ENCODE measurements around the gene NR2C2.

The NR2C2 gene

DNA sequence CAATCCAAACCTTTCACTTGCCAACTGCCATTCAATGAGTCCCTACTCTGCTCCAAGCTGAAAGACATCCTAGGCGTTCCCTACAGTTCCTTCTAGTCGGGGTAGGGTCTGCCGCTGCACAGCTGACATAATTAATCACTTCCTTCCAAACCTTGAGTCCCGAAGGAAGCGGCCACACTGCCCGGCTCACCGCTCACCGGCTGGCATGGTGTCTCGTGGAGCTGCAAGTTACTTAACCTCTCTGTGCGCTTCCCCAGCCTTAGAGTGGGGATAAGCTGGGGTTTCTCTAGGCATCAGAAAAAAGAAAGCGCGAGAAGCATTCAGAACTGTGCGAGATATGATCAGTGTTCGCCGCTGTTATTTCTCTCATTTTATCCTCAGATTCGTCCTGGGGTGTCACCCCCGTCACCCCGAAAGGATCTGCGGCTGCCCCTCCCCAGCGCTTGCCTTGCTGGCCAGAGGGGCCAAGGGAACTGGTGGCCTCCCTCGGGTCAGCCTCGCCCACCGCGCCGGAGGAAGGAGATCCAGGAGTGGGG is 117.0 kb downstream of the NR2C2 start:
- no peak for DNase-seq (ENCODE audit: low read depth in 2 of 2)

DNA sequence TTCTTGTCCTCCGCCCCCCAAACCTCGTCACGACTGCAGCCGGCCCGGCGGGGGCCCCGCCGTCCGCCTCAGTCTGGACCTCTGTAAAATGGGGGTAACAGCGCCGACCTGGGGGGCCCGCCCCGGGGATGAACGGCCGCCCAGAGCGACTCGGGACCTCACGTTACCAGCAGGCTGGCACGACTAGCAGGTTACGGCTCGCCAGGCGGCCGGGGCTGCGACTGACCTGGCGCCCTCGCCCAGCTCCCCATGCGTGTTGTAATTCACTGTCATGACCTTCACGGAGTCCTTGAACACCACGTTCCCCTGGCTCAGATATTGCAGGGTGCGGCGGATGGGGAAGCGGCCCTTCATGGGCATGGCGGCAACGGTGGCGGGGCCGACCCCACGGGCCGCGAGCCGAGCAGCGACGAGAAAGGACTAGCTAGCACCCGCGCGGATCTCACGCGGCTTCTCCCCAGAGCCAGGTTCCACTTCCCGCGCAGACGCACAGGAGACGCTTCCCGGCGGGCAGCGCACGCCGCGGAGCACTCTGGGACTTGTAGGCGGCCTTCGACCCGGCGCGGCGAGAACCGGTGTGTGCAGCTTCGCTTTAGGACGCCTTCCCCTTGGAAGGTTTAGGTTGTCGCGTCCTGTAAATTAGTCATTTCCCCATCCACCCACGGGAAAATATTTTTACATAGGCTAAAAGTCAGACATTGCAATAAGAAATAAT is 117.6 kb downstream of the NR2C2 start, which contains the start of gene MRPS25:
Gene MRPS25 (minus strand): TSS at position 481 of the 715 bp plus-strand sequence. CDS start 121 bp downstream, at position 360.
- peak; percentile 72 for DNase-seq (ENCODE audit: low read depth in 2 of 2)

DNA sequence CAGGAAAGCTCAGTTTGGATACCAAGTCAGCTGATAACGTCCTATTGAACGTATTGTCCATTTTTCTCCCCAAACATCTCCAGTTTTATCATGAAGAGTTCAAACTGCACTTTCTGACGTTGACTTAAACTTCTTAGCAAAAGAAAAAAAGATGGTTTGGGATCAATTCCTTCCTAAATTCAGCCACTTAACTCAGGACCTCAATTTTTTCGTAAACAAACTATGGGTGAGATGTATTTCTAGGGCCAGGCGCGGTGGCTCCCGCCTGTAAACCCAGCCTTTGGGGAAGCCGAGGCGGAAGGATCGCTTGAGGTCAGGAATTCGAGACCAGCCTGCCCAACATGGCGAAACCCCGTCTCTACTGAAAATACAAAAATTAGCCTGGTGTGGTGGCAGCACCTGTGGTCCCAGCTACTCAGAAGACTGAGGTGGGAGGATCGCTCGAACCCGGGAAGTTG is 118.2 kb downstream of the NR2C2 start:
- no peak for DNase-seq (ENCODE audit: low read depth in 2 of 2)

DNA sequence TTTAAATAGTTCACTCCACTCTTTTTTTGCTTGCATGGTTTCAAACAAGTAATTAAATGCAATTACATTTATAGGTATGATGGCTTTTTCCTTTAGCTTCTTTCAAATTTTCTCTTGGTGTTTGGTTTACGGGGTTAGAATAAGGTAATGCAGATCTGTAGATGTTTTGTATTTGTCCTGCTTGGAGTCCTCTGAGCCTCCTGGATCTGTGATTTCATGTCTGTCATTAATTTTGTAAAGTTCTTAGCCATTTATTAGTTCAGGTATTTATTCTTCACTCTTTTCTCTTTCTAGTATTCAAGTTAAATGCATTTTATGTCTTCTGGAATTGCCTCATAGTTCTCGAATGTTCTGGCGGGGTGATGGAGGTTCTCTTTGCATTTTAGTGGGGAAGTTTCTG is 119.1 kb downstream of the NR2C2 start:
- DNase-seq (ENCODE audit: low read depth in 2 of 2): no peak

DNA sequence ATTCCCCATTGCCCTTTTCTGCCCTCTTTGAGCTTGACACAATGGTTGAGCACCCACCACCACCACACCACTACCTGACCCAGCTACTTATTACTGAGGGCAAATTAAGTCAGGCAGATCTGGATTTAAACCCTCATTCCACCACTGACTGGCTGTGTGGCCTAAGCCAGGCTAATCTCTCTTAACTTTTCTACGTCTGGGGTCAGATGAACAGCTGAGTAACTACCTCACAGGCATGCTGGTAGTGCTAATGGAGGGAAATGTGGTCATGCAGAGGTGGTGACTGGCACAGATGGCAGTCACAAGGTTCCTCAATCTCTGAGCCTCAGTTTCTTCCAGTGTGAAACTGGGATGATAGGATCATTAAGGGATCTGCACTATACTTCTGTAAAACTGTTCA is 122.1 kb downstream of the NR2C2 start:
- DNase-seq (ENCODE audit: low read depth in 2 of 2): no peak

DNA sequence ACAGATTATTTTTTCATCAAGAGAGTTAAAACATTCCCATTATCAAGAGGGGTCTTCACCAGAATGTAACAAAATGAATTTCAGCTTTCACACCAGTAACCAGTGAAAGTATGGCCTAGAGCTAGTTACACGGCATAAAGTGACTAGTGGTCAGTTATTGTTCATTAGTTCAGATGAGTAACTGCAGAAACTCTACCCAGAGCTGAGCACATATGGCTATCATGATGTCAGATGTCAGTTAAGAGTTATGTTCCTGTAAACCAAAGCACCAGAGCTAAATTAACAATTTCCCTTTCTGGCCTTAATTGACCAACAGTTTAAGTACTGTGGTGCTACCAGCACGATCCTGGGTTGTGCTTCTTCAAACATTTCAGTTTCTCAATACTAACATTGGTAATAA is 124.3 kb downstream of the NR2C2 start:
- no peak for DNase-seq (ENCODE audit: low read depth in 2 of 2)

DNA sequence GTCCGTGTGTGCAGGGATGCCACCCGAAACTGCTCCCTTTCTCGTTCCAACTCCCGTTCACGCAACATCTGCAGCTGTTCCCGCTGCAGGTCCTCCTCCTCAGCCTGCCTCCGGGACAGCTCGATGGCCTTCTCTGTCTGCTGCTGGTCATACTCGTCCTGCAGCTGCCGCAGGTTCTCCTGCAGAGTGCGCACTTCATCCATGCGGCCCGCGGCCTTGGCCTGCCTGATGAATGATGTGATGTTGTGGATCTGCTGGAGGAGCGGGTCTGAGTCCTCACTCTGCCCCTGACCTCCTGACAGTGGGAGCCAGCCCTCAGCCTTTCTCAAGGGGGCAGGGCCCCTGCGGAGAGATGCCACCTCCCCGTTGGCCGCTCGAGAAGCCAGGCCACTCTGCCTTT is 127.1 kb downstream of the NR2C2 start:
- no peak for DNase-seq (ENCODE audit: low read depth in 2 of 2)

DNA sequence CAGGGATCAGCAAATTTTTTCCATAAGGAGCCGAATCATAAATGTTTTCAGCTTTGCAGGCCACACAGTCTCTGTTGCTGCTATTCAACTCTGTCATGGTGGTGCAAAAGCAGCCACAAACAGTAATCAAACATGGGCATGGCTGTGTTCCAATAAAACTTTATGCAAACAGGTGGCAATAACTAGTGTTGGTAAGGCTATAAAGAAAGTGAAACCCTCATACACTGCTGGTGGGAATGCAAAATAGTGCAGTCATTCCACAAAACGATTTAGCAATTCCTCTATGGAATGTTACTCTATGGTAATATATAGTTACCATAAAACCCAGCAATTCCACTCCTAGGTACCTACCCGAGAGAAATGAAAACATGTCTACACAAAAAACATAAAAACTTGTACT is 131.7 kb downstream of the NR2C2 start:
- DNase-seq (ENCODE audit: low read depth in 2 of 2): no peak

DNA sequence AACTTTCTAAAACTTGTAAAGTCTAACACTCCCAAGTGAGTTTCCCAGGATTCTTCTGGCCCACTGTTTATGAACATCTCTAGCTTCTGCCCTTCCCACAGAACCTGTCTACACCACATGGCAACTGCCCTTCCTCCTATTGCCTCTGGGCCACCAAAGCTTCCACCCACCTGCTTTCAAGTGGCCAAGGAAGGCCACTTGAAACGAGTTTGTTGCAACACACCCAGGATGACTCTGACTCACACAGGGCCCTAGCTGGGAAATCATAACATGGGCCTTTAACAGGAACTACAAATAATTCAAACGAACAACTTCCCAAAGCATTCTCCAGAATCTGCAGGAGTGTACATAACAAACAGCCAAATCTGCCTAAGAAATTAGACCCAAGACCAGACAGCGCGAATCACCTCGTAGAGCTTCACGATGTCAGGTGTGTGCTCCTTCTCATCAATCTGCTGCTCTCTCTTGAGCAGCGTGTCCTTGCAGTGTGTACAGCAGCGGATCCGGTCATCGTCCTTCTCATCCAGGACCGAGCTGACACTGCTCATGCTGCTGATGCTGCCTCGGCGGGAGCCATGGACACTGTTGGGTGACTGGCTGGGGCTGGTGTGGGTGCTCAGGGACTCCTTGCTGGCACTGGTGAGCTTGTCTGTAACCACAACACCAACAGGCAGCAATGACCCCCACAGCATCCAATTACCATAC is 134.7 kb downstream of the NR2C2 start:
- DNase-seq (ENCODE audit: low read depth in 2 of 2): no peak

DNA sequence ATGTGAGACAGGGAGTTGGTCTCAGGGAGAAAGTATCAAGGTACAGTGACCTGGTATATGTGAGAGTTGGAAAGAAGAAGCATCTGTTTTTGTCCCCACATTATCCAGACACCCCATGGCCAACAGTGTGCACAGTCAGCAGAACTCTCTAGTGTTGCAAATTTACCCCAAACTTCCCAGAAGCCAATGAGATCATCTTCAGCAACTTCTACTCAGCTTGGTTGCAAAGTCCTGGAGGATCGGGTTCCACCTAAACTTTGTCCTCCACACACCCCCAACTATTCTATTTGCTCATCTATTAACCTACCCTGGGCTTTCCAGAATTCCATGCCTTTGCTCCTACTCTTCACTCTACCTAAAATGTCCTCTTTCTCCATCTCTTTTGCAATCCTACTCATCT is 135.9 kb downstream of the NR2C2 start:
- DNase-seq (ENCODE audit: low read depth in 2 of 2): no peak

DNA sequence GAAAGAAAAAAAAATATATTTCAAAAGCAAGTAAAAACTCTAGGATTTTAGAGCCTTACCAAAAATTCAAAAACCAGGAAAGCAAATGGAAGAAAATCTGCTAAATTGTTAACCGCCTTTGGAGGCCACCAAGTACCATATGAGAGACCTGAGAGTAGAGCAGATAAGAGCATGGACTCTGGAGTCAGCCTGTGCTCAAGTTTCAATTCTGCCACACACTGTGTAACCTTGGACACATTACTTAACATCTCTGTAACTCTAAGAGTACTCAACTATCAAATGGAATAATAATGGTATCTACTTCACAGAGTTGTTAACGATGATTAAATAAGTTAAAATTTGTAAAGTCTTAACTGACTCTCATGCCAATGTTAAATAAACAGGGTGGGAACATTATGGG is 138.9 kb downstream of the NR2C2 start:
- no peak for DNase-seq (ENCODE audit: low read depth in 2 of 2)

DNA sequence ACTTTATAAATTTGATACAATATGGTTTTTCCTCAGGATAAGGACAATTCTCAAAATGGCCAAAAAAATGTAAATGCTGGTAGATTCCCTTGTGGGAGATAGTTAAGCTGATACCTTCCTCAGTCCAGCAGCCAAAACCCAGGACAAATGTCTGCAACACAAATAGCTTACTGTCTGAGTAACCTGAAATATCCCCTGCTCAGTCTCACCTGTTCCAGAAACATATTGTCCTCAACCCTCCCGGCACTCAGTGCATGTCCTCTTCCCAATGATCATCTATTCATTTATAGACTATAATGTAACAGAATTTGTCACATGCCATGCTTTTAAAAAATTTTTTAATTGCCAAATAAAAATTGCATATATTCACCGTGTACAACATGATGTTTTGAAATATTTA is 139.3 kb downstream of the NR2C2 start:
- no peak for DNase-seq (ENCODE audit: low read depth in 2 of 2)

DNA sequence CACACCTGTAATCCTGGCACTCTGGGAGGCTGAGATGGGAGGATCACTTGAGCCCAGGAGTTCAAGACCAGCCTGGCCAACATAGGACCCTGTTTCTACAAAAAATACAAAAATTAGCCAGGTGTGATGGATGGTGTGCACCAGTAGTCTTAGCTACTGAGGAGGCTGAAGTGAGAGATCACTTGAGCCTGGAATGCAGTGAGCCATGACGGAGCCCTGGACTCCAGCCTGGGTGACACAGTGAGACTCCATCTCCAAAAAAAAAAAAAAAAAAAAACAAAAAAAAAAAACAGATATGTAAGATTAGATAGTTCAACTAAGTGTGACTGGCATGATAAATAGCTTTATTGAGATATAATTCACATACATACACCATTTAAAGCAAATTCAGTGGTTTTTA is 141.8 kb downstream of the NR2C2 start:
- DNase-seq (ENCODE audit: low read depth in 2 of 2): no peak

DNA sequence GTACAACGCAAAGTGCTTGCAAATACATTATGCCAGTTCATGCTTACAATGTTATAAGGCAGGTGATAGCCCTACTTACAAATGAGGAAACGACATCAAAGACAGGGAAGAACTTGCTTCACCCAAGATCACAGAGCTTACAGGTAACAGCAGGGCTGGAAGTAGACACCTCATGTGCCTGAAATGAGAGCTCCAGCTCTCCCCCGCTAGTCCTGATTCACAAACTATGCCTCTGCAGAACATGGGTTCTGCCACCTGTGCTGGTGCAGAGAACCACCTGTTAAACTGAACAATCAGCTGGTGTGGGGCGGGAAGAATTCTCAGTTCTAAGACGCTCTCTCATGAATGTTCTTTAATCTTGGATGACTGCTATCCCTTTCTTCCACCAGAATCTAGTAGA is 144.2 kb downstream of the NR2C2 start:
- DNase-seq (ENCODE audit: low read depth in 2 of 2): no peak

DNA sequence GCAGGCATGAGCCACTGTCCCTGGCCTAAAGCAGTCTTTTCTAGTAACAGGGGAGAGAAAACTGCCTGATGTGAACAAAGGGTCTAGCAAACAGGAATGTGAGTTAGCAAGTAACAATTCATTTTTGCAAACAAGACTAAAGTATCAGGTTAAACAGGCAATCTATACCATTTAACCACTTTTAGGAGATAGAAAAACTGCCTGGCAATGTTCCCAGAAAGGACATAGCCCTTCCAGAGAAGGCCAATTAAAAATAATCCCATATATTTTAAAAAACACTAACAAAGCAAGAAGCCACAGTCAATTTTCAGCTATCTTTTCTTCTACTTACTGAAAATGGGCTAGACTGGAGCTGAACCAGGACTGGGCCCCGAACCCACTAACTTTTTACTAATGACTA is 145.3 kb downstream of the NR2C2 start:
- DNase-seq (ENCODE audit: low read depth in 2 of 2): no peak

DNA sequence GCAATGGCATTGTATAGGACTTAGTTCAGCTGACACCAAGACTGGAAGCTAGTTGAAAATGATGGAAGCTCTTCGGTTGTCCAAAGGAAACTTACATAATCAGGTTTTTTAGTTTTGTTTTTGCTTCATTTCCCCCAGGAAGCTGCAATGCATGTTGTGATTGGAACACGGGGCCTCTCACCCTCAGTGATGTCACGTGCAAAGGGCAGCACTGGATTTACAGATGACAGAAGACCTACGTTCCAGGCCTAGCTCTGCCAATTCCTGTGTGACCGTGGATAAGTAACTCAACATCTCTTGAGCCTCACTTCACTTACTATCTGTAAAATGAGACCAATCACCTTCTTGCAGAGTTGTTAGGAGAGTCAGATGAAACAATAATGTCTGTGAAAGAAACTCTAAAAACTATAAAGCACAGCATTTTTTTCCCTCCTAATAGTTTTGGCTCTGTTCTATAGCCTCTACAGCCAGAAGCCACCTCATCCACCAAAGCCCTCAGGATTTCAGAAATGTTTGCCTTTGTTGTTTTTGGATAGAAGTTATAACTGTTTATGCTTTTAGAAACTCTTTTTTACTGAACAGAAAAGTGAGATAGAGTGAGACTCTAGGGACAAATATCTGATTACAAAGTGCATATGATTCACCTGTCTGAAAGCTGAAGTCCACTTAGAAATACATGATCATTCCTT is 146.9 kb downstream of the NR2C2 start:
- DNase-seq (ENCODE audit: low read depth in 2 of 2): no peak

DNA sequence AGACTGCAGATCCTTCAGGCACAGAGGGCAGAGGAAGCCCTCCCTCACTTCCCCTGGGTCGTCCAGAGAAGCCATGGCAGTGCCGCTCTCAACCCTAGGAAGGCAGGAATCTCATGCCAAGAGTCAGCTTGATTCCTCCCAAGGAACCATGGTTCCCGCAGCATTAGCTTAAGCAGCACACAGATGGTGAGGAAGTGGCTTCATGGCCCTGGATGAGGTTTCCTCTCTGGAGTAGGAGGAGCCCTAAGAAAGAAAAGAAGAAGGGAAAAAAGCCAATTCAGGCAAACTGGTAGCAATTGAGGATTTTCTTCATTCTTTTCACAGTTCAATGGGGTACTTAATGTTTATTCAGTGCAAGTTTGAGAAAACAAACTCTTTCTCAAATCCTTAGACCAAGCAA is 148.7 kb downstream of the NR2C2 start:
- no peak for DNase-seq (ENCODE audit: low read depth in 2 of 2)

DNA sequence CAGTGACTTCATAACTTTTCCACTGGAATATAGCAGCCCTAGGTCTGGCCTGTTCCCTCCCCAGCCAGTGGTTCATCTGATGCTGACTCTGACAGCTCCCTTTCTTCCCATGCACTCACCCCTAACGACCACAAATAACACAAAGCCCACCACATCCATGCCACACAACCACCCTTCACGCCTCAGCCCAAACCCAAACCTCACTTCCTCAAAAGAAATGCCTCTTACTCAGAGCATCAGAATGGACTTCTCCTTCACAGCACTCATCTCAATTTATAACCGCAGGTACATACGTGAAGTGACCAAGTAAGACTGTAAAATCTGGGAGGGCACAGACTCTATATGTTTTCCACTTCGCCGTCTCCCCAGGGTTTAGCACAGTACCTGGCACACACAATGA is 150.5 kb downstream of the NR2C2 start:
- no peak for DNase-seq (ENCODE audit: low read depth in 2 of 2)

Data from stimulated activated CD4-positive, alpha-beta T cell treated with anti-CD3 and anti-CD28 coated beads, Interleukin-1b, Interleukin-23, amount 100 ng/mL, for 1 hour (primary cell).